DOHH2 (cell line): ENCODE results near the gene PSMA2.

Source experiments
- H3F3A ChIP-seq: fragments of 200-600 bp; sonication (generic), shearing (Covaris generic); 2 replicates; pipeline ENCODE4 v1.6.0; 2016; ENCODE audit warnings: antibody characterized with exemption, mild to moderate bottlenecking; ENCODE audit not compliant: control insufficient read depth, insufficient read depth
- H3K27ac ChIP-seq: fragments of 200-600 bp; sonication (generic); 2 replicates; pipeline ENCODE4 v1.5.1; 2014; ENCODE audit warnings: low read depth, mild to moderate bottlenecking, low read length, moderate library complexity
- H3K27me3 ChIP-seq: fragments of 200-600 bp; sonication (generic); 2 replicates; pipeline ENCODE4 v1.6.1; 2014; ENCODE audit warnings: mild to moderate bottlenecking, low read length, mixed read lengths; ENCODE audit not compliant: control insufficient read depth
- H3K36me3 ChIP-seq: fragments of 200-600 bp; sonication (generic); 2 replicates; pipeline ENCODE4 v1.6.1; 2014; ENCODE audit warnings: mild to moderate bottlenecking, low read length, moderate library complexity, mixed read lengths; ENCODE audit not compliant: control insufficient read depth
- H3K4me1 ChIP-seq: fragments of 200-600 bp; sonication (generic); 2 replicates; pipeline ENCODE4 v1.6.1; 2014; ENCODE audit warnings: mild to moderate bottlenecking, low read length, mixed read lengths; ENCODE audit not compliant: control insufficient read depth
- H3K4me2 ChIP-seq: fragments of 200-600 bp; sonication (generic); 2 replicates; pipeline ENCODE4 v1.6.0; 2014; ENCODE audit warnings: mild to moderate bottlenecking, low read length, moderate library complexity
- H3K4me3 ChIP-seq: fragments of 200-600 bp; sonication (generic); 2 replicates; pipeline ENCODE4 v1.5.1; 2014; ENCODE audit warnings: mild to moderate bottlenecking, low read length, mixed read lengths
- H3K79me2 ChIP-seq: fragments of 200-600 bp; sonication (generic); 2 replicates; pipeline ENCODE4 v1.6.1; 2014; ENCODE audit warnings: mild to moderate bottlenecking, low read length, mixed read lengths; ENCODE audit not compliant: control insufficient read depth
- H3K9me2 ChIP-seq: fragments of 200-600 bp; sonication (generic); replicated peaks from 2 replicates; pipeline ENCODE4 v1.6.1; 2014; ENCODE audit warnings: mild to moderate bottlenecking, low read length, mixed read lengths; ENCODE audit not compliant: control insufficient read depth
- H3K9me3 ChIP-seq: fragments of 200-600 bp; sonication (generic); 2 replicates; pipeline ENCODE4 v1.6.1; 2014; ENCODE audit warnings: antibody characterized with exemption, low read length, mixed read lengths; ENCODE audit not compliant: control insufficient read depth, insufficient read depth
- H4K20me1 ChIP-seq: fragments of 200-600 bp; sonication (generic); 2 replicates; pipeline ENCODE4 v1.6.0; 2014; ENCODE audit warnings: low read depth, mild to moderate bottlenecking, antibody characterized with exemption, low read length, moderate library complexity; ENCODE audit not compliant: control insufficient read depth, insufficient read depth
- EZH2phosphoT487 ChIP-seq: fragments of 200-600 bp; sonication (generic); IDR thresholded peaks from 2 replicates; pipeline ENCODE4 v1.6.1; 2017; ENCODE audit warnings: borderline replicate concordance, mild to moderate bottlenecking, antibody characterized with exemption, low read length, moderate library complexity, mixed read lengths
- TF ChIP-seq, protein P1 (sequence below): fragments of 200-600 bp; sonication (generic); IDR thresholded peaks from one replicate; pipeline ENCODE4 v1.5.1; 2014; ENCODE audit warnings: antibody characterized with exemption, mild to moderate bottlenecking, low read depth, low read length; ENCODE audit not compliant: poor library complexity, severe bottlenecking

Gene PSMA2

DNA sequence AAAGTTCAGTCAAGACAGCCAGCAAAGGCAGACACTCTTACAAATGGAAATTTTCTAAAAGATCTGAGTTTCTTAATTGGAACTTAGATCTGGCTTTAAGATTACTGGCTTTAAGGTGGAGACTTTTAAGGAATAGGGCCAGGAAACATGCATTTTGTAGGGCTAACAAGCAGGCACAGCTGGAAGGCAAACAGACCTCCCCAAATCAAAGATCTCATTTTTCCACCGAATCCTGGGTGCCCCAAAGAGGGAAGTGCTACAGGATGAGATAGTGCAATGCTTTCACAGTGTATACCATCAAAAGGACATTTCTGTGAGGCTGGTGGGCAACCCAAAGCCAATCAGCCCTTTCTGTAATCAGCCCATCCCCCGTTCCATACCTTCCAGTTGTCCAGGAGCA is 27.6 kb upstream of the PSMA2 start:
- H3K27me3 ChIP-seq = peaks cover 10% of the 10 kb centered on the region
- H3K79me2 ChIP-seq = no peaks in the 10 kb centered on the region
- H3K4me2 ChIP-seq = no peak overlapping the region
- no peaks in the 10 kb centered on the region for H4K20me1 ChIP-seq
- no peaks in the 10 kb centered on the region for H3K36me3 ChIP-seq
- peaks cover 9% of the 10 kb centered on the region; the same call in 1 of the 2 replicates for H3K9me3 ChIP-seq
- H3K4me3 ChIP-seq = no peak overlapping the region
- TF ChIP-seq, protein P1, sequence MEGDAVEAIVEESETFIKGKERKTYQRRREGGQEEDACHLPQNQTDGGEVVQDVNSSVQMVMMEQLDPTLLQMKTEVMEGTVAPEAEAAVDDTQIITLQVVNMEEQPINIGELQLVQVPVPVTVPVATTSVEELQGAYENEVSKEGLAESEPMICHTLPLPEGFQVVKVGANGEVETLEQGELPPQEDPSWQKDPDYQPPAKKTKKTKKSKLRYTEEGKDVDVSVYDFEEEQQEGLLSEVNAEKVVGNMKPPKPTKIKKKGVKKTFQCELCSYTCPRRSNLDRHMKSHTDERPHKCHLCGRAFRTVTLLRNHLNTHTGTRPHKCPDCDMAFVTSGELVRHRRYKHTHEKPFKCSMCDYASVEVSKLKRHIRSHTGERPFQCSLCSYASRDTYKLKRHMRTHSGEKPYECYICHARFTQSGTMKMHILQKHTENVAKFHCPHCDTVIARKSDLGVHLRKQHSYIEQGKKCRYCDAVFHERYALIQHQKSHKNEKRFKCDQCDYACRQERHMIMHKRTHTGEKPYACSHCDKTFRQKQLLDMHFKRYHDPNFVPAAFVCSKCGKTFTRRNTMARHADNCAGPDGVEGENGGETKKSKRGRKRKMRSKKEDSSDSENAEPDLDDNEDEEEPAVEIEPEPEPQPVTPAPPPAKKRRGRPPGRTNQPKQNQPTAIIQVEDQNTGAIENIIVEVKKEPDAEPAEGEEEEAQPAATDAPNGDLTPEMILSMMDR = no peak
- TF ChIP-seq EZH2phosphoT487 = no peak
- H3K27ac ChIP-seq = no peak overlapping the region
- H3F3A ChIP-seq = no peaks in the 10 kb centered on the region
- no peaks in the 10 kb centered on the region for H3K9me2 ChIP-seq
- H3K4me1 ChIP-seq = no peaks in the 10 kb centered on the region

DNA sequence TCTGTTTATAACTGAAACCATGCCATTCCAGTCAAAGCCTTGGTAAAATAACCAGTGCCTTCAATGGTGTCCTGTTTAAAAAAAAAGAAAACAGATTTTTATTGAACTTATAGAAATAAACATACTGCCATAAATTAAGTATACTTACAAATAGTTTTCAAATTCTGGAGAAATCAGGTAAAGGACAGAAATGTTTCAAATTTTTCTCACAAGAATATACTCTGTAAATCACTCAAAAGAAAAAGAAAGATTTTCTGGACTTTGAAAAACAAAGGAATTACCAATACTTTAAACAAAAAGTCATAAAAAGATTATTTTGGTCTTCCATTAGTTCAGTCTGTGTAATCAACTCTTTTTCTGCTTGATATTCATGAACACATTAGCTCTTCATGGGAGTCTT is 24.1 kb upstream of the PSMA2 start:
- Histone ChIP-seq H3K9me2 (no peaks in the 10 kb centered on the region), H3F3A (no peaks in the 10 kb centered on the region), H3K4me2 (no peak overlapping the region), H4K20me1 (no peaks in the 10 kb centered on the region), H3K27ac (no peak overlapping the region), H3K9me3 (peaks cover 9% of the 10 kb centered on the region; the same call in 1 of the 2 replicates), H3K4me1 (no peaks in the 10 kb centered on the region), H3K79me2 (no peaks in the 10 kb centered on the region), H3K4me3 (no peak overlapping the region), H3K27me3 (peaks cover 6% of the 10 kb centered on the region), H3K36me3 (no peaks in the 10 kb centered on the region)
- TF ChIP-seq, protein P1 = no peak
- no peak for TF ChIP-seq EZH2phosphoT487

DNA sequence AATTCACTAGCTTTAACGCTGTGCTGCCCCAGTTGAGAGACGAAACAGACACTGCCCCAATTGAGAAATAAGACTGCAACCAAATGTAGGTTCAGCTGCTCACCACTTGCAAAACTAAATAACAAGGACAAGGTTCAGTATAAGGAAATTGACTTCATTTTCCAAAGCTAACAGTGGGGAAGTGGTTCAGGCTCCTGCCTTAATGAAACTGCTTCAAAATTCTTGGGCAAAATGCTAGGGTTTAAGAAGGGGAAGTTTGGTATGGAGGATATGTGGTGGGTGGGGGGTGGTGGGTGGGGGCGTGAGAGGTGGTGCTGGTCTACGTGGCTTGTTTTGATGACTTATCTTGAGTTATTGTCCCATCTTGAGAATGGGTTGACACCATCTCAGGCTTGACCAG is 22.0 kb upstream of the PSMA2 start:
- Histone ChIP-seq H3K4me3 (no peak overlapping the region), H4K20me1 (no peaks in the 10 kb centered on the region), H3K9me2 (no peaks in the 10 kb centered on the region), H3K79me2 (no peaks in the 10 kb centered on the region), H3K36me3 (no peaks in the 10 kb centered on the region), H3F3A (no peaks in the 10 kb centered on the region), H3K27ac (no peak overlapping the region), H3K4me1 (no peaks in the 10 kb centered on the region), H3K27me3 (no peaks in the 10 kb centered on the region), H3K4me2 (no peak overlapping the region), H3K9me3 (peaks cover 9% of the 10 kb centered on the region; the same call in 1 of the 2 replicates)
- TF ChIP-seq, protein P1 = no peak
- no peak for TF ChIP-seq EZH2phosphoT487

DNA sequence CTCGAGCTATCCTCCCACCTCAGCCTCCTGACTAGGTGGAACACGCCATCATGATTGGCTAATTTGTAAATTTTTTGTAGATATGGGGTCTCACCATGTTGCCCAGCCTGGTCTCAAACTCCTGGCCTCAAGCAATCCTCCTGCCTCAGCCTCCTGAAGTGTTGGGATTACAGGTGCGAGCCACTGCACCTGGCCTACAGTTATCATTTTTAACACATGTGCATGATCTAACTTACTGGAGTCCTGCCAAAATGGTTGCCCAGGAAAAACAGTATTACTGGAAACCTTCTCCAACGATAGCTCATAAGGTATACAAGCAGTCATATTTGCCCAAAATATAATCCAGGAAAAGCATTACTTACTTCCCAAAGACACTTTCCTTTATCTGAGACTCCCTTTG is 20.4 kb upstream of the PSMA2 start:
- Histone ChIP-seq H3K4me2 (no peak overlapping the region), H3K36me3 (no peaks in the 10 kb centered on the region), H4K20me1 (no peaks in the 10 kb centered on the region), H3K9me3 (peaks cover 9% of the 10 kb centered on the region; the same call in 1 of the 2 replicates), H3K4me3 (no peak overlapping the region), H3K4me1 (no peaks in the 10 kb centered on the region), H3K79me2 (no peaks in the 10 kb centered on the region), H3K9me2 (no peaks in the 10 kb centered on the region), H3K27ac (no peak overlapping the region), H3K27me3 (no peaks in the 10 kb centered on the region), H3F3A (no peaks in the 10 kb centered on the region)
- no peak for TF ChIP-seq EZH2phosphoT487
- TF ChIP-seq, protein P1 = no peak
